GM21529 (cell line): ENCODE data around the gene ISYNA1.
A peak's percentile ranks its signal among the peaks of the same experiment; 100 is the strongest.

Experiments
- ATAC-seq: cut with Tn5 transposase; IDR thresholded peaks from one replicate; pipeline ENCODE4 v1.9.1; 2021; ENCODE audit not compliant: unreplicated experiment

ISYNA1 gene

DNA sequence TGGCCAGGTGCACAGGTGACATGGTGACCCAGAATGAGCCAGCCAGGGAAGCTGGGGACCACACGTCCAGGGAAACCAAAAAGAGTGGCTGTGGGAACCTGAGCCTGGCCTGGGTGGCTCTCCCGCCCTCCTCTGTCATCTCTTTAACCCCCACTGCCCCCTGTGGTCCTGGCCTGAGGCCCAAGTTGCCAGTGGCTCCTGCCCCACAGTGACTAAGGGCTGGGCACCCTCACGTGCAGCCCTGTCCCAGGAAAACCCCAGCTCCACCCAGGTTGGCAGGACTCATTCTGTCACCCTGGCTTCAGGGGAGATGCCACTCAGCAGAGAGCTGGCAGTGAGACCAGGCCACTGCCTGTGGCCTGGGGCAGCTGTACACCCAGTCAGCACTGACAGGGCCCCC lies 30.6 kb upstream of the ISYNA1 start:
- no peak for ATAC-seq

DNA sequence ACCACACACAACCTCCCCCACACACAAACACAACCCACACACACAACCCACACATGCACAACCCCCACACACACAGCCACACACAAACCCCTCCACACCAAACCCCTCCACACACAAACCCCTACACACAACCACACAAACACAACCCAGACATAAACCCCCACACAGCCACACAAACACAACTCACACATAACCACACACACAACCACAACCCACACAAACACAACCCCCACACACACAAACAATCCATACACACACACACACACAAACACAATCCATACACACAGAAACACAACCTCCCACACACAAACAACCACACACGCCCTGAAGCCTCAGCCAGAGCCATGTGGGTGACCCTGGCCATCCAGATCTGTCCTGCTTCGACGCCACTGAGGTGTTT lies 30.0 kb upstream of the ISYNA1 start:
- no peak for ATAC-seq

DNA sequence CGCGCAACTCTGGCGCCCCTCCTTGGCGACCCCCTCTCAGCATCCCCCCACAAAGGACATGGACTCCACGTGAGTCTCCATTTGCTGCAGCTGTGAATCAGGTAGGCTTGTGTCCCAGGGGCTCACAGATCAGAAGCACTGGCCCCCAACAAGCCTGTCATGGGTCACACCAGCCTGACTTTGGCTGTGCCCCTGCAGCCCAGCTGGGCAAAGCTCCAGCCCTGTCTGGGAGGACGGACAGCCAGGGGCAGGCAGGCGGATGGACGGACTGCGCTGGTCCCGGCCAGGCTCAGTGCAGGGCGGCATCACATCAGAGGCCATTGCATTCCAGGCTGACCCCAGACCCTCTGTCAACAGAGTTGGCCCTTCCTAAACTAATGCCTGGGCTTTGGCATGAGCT lies 28.4 kb upstream of the ISYNA1 start:
- ATAC-seq, result no peak

DNA sequence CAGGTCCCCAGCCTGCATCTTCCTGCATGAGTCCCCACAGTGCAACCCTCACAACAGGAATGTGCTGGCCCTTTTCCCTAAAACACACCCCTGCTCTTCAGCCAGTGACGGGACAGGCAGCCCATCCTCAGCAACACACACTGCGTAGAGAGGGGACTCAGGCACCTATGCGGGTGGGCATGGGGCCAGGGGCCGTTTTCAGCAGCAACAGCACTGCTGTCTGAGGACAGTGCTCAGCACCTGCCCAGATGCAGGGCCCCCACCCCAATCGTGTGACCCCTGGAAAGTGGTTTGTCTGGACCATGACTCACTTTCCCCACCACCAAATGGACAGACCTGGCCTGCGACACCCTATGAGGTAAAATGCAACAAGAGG lies 28.0 kb upstream of the ISYNA1 start:
- ATAC-seq, result no peak

DNA sequence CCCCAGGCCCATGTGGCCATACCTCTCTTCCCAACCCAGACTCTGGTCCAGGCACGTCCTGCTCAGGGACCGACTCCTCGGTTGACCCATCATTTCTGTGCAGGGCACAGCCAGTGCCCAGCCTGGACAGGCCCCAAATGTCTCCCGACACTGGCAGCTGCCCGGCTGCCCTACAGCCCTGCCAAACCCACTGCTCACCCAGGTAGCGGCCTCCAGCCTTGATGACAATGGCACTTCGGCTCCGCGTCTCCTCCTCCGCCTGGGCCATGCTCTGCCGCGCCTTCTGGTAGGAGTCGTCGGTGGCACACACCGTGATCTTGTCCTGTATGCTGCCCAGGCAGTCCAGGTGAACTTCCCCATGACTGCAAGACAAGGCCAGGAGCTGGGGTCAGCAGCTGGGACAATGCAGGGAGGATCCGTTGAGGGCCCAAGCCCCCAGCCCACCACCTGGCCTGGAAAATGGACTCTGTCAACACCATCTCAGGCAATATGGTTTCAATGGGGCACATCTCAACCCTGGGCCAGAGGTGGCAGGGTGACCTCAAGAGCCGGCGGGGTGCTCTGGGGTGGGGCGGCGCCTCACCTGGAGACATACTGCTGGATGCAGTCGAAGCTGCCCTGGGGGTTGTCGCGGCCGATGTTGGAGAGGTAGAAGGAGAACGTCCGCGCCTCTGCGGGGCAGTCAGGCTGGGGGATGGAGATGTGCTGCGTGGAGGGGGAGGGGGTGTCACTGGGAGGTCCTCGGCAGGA lies 27.5 kb upstream of the ISYNA1 start:
- no peak for ATAC-seq

DNA sequence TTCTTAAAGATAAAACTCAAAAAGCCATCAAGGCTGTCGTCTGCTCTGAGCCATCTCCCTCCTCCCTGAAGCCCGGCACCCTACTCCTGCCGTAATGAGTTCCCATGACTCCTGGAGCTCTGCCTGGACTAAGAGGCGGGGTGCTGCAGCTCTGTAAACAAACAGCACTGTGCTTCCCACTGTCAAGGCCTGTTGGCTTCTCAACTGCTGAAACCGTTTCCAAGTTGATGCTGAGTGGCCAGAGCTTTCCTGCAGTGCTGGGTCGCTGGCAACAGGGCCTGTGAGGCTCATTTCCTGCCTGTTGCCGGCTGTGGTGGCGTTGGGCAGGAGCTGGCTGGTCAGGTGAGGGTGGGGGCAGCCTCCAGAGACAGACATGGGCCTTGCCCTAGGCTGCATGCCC lies 26.7 kb upstream of the ISYNA1 start:
- ATAC-seq, result no peak

DNA sequence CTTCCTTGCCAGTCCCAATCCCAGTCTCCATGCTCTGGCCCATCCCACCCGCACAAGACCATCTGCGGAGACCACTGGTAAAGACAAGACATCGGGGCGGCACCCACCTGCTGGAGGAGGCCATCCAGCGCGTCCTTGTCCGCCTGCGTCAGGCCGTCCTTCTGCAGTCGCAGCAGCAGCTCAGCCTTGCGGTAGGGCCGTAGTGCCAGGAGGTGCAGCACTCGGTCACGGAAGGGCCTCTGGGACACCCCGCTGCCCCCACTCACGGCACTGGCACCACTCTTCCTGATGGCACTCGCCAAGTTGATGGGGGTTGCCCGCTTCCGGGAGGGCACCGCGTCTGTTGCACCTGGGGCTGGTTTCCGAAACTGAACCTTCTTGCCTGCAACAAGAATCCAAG lies 23.5 kb upstream of the ISYNA1 start:
- no peak for ATAC-seq

DNA sequence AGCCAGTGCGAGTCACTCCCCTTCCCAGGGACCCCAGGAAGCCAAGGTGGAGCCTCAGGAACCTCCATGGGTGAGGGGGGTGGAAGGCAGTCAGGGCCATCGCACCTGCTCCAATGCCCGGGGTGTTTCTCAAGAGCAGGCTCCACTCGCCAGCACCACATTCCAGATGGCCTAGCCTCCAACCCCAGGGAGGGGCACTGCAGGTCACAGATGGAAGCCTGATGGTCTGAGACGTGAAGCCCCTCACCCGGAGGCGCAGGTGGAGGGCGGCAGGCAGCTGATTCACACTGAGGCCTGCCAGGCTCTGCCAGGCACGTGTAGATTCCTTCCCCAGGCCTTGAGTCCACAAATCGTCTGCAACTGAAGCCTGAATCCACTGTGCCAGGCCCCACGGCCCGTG lies 23.0 kb upstream of the ISYNA1 start:
- ATAC-seq, result no peak

DNA sequence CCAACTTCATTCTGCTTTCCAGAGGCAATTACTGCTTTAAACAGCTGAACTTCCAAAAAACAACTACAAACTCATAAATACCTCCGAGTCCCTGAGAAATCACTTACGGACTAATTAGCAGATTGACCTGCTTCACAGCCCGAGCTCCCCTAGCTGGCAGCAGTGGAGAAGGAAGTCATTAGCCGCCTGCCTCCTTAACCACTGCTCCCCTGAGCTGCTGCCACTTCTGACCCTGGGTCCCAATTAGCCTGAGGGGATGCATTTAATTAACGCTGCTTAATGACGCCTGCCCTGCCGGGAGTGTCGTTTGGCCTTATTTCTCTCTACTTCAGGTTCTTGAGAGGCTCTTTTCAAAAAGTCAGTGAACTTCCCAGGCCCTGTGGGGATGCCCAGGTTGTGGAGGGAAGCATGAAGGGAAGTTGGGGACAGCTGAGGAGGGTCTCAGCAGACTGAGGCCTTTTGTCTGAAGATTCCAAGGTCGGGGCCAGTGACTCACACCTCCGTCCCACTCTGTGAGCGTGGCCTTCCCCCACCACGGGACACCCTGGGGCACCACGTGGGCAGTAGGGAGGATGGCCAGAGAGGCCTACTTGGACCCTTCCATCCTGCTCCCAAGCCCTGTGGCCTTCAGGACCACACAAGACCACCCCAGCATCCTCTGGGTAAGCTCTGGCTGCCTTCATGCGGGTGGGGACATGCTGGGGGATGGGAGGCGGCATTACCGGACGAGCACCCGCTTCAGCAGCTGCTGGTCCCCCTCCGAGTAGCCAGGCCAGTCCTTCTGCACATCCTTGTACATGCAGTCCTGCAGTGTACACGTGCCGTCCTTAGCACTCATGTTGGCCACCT lies 19.8 kb upstream of the ISYNA1 start:
- ATAC-seq, result no peak

DNA sequence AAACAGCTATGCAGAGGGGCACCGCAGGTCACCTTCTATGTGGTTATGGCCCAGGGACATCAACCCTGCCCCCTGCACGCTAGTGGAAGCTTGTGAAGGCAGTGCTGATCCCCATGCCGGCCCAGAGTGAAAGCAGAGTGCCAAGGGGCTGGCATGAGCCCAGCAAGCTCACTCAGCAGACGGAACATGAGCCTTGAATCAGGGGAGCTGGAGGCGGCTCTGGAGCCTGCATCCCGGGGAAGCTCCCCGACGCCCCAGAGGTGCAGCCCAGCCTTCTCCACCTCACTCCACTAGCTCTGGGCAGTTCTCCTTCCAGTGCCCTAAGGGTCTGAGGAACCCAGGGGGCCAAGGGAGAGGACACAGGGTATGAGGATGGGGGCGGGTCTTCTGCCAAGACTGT lies 19.0 kb upstream of the ISYNA1 start:
- ATAC-seq, result no peak

DNA sequence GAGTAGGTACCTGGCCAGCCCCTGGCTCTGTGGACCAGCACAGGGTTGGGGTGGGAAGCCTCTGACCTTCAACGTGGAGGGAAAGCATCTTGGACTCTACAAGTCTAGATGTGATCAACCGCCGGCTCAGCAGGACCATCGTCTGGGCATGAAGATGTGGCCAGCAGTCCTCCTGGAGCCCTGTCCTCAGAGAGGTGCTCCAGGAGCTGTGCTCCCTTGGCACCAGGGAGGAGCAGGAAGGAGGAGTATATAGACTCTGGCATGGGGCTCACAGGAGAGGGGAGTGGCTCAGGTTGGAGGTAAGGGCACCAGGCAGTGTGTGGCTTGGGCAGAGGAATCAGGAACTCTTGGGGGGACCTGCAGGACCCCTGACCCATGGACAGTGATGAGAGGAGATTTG lies 18.3 kb upstream of the ISYNA1 start:
- ATAC-seq, result no peak

DNA sequence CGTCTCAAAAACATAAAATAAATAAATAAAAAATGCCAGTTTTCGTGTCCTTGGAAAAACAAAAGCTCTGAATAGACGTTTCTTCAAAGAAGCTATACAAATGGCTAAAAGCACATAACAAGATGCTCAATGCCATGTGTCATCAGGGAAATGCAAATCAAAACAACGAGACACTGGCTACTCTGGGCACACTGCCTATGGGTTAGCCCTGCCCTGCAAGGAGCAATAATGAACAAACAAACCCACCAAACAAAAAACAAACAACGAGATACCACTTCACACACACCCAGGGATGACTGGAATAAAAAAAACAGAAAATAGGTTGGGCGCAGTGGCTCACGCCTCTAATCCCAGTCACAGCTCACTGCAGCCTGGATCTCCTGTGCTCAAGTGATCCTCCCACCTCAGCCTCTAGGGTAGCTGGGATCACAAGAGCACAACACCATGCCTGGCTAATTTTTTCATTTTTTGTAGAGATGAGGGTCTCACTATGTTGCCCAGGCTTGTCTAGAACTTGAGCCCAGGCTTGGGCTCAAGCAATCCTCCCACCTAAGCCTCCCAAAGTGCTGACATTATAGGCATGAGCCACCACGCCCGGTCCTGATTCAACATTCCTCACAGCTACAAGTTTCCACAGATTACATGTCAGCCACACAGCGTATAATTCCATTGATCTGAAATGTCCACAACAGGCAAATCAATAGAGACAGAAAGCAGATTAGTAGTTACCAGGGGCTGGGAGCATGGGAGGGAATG lies 15.5 kb upstream of the ISYNA1 start:
- ATAC-seq, result no peak

DNA sequence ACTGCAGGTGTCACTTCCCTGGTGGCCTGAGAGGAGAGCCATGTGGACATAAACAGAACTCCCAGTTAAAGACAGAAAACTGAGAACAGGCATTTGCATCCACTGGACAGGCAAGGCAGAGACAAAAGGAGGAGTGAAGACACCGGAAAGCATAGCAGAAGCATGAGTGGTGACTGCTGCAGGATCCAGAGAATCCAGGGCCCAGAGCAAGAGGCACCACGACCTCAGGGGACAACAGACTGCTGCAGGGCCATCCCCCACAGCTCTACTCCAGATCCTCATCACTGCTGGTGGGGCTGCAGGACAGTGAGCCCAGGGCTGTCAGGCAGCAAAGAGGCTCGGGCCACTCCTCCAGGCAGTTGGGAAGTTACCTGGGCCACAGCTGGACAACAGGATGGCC lies 14.5 kb upstream of the ISYNA1 start:
- no peak for ATAC-seq

DNA sequence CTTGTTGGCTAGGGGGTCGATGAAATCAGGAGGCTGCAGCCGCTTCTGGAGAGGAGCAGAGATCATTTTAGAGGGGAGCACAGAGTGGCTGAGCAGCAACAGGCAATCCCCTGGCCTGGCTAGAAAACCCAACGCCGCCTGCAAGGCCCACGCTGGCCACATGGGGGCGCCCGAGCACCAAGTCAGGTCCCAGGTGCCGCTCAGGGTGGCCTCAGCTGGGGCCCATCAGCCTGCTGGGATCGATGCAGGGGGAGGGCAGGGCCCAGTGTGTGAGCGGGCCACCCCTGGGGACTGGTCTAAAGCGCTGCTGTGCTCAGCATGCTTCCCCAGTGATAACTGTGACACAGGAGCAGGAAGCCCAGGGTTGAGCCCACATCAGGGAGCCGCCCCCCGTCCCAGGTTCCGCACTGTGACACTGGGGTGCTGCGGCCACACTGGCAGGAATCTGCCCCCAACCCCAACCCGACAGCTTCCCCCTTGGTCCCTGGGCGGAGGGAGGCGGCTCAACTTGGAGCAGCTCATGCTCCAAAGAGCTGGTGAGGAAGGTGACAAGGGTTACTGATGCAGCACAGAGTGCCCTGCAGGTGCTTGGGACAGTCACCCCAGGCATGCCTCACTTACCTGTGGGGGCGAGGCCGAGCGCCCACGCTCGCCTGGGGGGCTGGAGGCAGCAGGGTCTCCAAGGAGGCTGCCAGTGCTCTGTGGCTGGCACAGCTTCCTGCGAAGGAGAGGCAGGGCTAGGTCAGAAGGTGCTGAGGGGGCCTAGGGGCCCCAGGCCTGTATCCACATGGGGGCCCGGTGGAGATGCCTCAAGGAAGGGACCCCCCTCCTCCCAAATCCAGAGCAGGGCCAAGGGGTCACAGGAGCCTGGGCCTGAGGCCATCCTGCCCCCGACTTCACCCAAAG lies 13.3 kb upstream of the ISYNA1 start:
- peak; percentile 64 for ATAC-seq

DNA sequence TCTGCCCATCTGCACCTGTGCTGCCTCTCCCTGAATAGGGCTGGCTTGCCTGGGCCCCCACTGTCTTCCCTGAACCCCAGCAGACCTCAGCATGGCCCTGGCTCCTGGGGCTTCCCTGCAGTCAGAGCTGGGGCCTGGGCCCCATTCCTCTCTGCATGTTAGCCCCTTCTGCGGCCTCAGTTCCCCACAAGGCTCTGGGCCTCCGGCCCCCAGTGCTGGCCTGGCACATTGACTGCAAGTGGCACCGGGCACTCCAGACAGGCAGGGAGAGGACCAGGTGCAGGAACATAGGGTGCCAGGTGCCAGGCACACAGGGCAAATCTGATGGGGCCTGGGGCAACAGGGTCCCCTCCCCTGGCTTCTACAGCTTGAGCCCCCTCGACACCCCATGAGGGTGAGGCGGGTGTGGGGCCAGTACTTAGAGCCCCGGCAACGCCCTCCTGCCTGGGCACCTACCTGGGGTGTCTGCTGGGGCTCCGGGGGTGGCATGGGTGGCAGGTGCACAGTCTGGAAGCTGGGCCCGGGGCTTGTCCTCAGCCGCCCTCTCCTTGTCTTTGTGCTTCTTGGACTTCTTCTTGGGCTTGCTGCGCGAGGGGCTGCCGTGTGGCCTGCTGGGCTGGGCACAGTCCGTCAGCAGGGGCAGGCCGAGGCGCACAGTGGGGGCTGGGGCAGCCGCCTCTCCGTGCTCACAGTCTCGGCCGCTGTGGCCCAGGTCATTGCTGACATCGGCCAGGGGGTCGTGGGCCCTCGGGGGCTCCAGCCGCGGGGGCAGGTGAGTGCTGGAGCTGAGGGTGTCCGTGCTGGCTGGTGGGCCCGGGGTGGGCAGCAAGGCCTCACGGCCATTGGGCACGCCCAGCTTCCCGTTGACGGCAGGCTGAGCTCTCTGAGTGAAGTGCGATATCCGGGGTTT lies 12.3 kb upstream of the ISYNA1 start:
- no peak for ATAC-seq

DNA sequence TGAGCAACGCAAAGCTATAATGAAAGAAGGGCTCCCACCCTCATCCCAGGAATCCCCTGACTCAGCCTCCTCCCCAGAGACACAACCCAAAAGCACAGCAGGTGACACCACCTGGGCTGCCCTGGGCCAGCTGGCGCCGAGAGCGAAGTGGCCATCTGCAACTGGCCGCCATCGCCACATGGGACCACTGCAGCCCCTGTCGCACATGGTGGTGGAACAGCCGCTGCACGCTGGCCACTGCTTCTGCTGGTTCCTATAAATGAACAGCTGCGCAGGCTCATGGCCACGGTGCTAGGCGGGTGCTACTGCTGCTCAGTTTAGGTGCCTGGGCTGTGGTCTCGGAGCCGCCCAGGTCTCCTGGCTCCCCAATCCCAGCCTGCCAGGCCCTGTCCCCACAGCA lies 11.6 kb upstream of the ISYNA1 start:
- no peak for ATAC-seq

DNA sequence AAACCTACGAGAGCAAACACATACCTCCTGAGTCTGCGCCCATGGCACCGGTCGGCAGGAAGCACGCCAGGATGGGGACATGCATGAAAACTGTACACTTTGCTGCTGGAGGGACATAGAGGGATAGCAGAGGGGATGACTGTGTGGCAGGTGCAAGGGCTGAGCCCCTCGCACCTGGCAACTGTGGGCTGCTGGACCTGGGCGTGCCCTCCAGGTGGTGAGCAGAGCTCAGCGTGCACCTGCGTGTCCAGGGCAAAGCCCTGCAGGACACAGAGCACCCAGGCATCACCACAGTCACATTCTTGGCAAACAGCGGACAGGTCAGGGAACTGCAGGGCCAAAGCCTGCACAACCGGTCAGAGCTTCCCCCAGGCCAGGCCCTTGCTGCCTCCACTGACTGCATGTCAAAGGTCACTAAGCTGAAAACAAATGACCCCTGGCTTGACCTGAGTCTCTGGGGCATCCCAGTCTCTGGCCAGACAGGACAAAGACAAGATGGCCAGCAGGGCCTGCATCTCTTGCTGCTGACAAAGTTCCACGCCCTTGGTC lies 9.0 kb upstream of the ISYNA1 start:
- no peak for ATAC-seq

DNA sequence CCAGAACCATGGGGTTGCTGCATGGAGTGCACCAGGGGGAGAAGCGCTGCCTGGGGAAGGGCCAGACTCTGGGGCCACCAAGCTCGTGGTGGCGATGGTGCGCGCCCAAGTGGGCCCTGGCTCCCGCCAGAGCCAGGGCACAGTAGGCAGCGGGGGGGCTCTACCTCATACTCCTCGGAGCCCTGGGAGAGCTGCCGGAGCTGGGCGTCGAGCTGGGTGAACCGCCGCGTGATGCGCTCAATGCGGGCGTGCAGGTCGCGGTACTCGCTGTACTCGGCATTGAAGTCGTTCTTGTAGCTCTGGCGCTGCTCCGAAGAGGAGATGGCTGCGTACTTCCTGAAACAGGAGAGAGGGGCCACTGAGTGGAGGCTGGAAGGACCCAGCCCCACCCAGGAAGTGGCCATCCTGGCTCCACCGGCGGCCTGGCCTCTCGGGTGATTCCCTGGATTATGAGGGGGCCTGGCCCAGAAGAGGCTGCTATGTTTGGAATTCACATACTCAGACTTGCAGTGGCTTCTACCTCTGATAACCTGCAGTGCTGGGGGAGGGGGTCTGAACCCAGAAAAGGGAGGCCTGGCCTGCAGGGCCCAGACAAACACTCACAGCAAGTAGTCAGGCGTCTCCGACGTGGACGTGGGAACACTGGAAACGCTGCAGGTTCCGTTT lies 8.3 kb upstream of the ISYNA1 start:
- ATAC-seq, result no peak
